GM21528 (cell line): ENCODE results near the gene ALG12.
"Not testable (repeated sequence)": the region's sequence is repeated elsewhere in the genome, so short reads cannot be mapped to it uniquely, and the experiment has no call there.

Source experiments
- ATAC-seq: cut with Tn5 transposase; IDR thresholded peaks from one replicate; pipeline ENCODE4 v1.9.1; 2021; ENCODE audit warnings: mild to moderate bottlenecking, moderate library complexity; ENCODE audit not compliant: unreplicated experiment, low FRiP score

The ALG12 gene

DNA sequence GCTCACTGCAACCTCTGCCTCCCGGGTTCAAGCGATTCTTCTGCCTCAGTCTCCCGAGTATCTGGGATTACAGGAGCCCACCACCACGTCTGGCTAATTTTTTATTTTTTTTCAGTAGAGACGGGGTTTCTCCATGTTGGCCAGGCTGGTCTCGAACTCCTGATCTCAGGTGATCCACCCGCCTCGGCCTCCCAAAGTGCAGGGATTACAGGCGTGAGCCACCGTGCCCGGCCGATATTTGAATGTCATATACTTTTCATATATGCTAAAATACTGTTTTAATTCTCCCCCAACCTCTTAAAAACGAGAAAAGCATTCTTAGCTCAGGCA is 65.7 kb downstream of the ALG12 start:
- not testable (repeated sequence) for ATAC-seq

DNA sequence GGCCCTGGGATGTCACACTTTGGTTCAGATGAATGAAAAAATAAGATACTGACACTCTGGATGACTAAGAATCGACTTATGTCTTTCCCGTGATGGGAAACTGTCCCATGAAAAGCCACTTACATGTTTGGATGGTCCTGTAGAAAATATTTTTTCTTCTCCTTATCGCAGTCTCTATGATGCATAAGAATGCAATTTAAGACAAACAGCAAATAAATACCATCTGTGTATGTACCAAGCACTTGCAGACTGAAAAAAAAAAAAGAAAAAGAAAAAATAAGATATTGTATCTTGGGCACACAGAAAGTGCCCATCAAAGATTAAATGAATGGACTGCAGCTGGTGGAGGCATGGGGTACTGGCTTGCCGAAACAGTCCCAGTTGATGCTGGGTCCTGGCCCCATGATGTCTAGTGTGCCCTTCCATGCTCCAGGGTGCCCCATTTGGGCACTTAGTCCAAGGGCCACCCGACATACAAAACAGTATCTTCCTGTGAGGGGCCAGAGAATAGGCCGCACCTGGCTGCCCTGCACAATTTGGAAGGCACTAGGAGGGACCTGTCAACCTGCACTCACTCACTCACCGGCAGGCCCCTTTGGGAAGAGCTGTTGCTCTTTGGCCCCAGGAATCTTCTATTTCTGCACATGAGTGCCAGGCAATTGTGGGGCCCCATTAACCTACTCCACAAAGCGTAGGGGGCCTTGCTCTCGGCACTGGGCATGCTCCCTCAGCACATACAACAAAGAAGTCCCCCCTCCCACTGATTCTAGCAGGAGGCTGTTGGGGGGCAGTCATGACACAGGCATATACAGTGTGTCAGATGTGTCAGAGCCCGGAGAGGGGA is 67.1 kb downstream of the ALG12 start:
- no peak for ATAC-seq
